ENCODE measurements around the gene ACTN4.

GRCh38 chr19:38617283-38617763, 30.1 kb upstream of the ACTN4 start:
- TF ChIP-seq CTCF (IDR thresholded peaks at IDR 0.05) (no peak), MAX (IDR thresholded peaks at IDR 0.05) (no peak), RAD21 (conservative IDR thresholded peaks at IDR 0.05 in 1 of 2, IDR thresholded peaks at IDR 0.05 in 1 of 2) (no peak)
